ENCODE results near the gene MCTP2.

DNA sequence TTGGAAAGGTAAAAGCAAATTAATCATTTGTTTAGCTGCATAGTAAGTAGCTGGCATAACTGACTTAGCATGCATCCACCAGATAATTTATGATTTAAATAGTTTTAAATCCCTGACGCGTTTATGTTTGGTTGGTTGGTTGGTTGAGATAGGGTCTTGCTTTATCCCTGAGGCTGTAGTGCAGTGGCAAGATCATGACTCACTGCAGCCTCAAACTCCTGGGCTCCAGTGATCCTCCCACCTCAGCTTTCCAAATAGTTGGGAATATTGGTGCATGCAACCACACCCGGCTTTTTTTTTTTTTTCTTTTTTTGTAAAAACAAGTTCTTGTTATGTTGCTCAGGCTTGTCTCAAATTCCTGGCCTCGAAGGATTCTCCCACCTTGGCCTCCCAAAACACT is 263.4 kb downstream of the MCTP2 start:
- TF ChIP-seq SUZ12 (IDR thresholded peaks at IDR 0.05; ENCODE audit: extremely low read depth, insufficient read depth, insufficient read length), result no peak
- no peak for TF ChIP-seq YY1 (IDR thresholded peaks at IDR 0.05; ENCODE audit: insufficient read depth, insufficient read length)
- no peak for TF ChIP-seq ZNF274 (IDR thresholded peaks at IDR 0.05; ENCODE audit: low read depth, low read length)
